Activated CD4-positive, alpha-beta T cell treated with anti-CD3 and anti-CD28 coated beads for 36 hours (primary cell): ENCODE data around the gene PAX6. TPM values are rescaled to one million over a fixed set of nuclear protein-coding genes. Genes with fewer than 3 reads are reported as not detected.

ENCODE experiments used
- ATAC-seq: fragments of 200-7000 bp; cut with Tn5 transposase; one replicate; pipeline ENCODE4 v1.10.0; 2021; ENCODE audit warnings: mild to moderate bottlenecking, moderate library complexity
- CTCF ChIA-PET: fragments of 350-600 bp; sonication (Branson Sonifier 250); formaldehyde crosslinking; loops from one replicate; lab custom pipeline; 2021; ENCODE audit warnings: antibody characterized with exemption; lab: Charles Lee
- POLR2A ChIA-PET: fragments of 350-600 bp; sonication (Branson Sonifier 250); formaldehyde crosslinking; loops from one replicate; lab custom pipeline; 2021; ENCODE audit warnings: antibody characterized with exemption, inconsistent platforms; lab: Charles Lee
- DNase-seq: peaks from one replicate; pipeline ENCODE4 v3.0.0-alpha.2; 2020
- H3K27ac Mint-ChIP-seq: one replicate; pipeline ENCODE4 v1.8.0; 2021; ENCODE audit warnings: mixed read lengths
- H3K27me3 Mint-ChIP-seq: one replicate; pipeline ENCODE4 v1.8.0; 2021; ENCODE audit warnings: mixed read lengths
- H3K36me3 Mint-ChIP-seq: one replicate; pipeline ENCODE4 v1.8.0; 2021; ENCODE audit warnings: low read depth, mixed read lengths
- H3K4me1 Mint-ChIP-seq: one replicate; pipeline ENCODE4 v1.8.0; 2021; ENCODE audit warnings: mixed read lengths
- H3K4me3 Mint-ChIP-seq: one replicate; pipeline ENCODE4 v1.8.0; 2021; ENCODE audit warnings: mild to moderate bottlenecking, moderate library complexity, mixed read lengths
- H3K9me3 Mint-ChIP-seq: one replicate; pipeline ENCODE4 v1.8.0; 2021; ENCODE audit warnings: low read depth, mixed read lengths
- intact Hi-C, 2 experiments: fragments of 100-400 bp; cut with DNase I in 1 of 2; cut with micrococcal nuclease in 1 of 2; formaldehyde crosslinking; loops; one replicate each; pipeline versions ENCODE4 v1.14.2 to v1.15.1; 2022 to 2024; cut with DNase I, micrococcal nuclease
- total RNA-seq, 2 experiments: library from RNA; stranded (reverse); gene quantifications; one replicate each; pipeline ENCODE4 v1.2.3, GENCODE V29; 2021

Gene PAX6
- total RNA-seq, 2 experiments from 2014 or later = 0.07 TPM; not detected in 1

DNA sequence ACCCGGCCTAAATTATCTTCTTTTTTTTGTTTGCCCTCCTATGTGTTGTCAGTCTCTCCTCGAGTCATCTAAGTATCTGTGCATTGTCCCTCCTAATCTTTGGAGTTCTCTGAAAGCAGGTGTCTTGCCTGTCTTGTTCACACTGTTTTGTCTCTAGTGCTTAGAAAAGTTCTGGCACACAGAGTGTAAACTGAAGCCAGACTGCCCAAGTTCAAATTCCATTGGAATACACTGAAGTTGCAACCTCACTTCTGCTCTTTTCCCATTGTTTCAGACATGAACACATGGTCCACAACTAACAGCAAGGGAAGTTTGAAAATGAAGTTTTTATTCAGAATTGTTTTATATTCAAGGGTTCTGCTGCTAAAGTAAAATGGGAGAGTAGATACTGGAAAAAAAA lies 38.7 kb downstream of the PAX6 start:
- H3K9me3 Mint-ChIP-seq = no peaks in the 10 kb centered on the region
- ATAC-seq (no peak), DNase-seq (no peak)
- no peak overlapping the region for H3K4me3 Mint-ChIP-seq
- no peaks in the 10 kb centered on the region for H3K4me1 Mint-ChIP-seq
- intact Hi-C loops = no loop called here
- no peaks in the 10 kb centered on the region for H3K27me3 Mint-ChIP-seq
- H3K27ac Mint-ChIP-seq = no peak overlapping the region
- CTCF ChIA-PET = no interaction called here
- POLR2A ChIA-PET = no interaction called here
- H3K36me3 Mint-ChIP-seq = peaks cover 6% of the 10 kb centered on the region

DNA sequence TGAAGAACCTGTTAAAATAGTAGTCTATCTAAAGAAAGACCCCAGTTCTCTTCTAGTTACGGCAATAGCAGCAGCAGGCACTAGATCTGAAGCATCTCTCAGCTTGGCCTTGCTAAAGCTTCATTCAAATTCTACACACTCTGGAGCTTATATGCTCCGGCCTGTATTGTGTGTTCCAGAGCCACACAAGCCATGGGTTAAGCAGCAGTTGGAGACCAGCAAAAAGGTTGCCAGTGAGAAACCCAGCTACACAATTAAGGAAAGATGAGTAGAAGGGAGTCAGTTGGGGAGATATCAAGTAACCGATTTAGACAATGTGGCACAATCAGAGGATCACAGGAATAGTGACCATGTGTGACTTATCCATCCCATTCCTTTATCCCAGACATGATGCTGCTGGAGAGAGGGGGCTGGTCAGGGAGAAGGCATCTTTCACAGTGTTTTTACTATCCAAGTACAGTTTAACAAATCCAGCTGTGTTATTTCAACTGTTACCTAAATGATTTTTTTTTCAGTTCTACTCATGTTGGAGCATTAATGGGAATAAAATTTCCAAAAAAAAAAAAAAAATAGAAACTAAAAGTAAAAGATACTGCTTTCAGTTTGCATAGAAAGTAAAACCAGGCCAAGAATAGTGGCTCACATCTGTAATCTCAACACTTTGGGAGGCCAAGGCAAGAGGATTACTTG lies 41.0 kb downstream of the PAX6 start:
- Mint-ChIP-seq H3K27me3 (no peaks in the 10 kb centered on the region), H3K36me3 (peaks cover 6% of the 10 kb centered on the region), H3K4me3 (no peak overlapping the region), H3K4me1 (no peaks in the 10 kb centered on the region), H3K9me3 (no peaks in the 10 kb centered on the region), H3K27ac (no peak overlapping the region)
- ATAC-seq (no peak), DNase-seq (no peak)
- CTCF ChIA-PET = no interaction called here
- POLR2A ChIA-PET = no interaction called here
- intact Hi-C loops = no loop called here

DNA sequence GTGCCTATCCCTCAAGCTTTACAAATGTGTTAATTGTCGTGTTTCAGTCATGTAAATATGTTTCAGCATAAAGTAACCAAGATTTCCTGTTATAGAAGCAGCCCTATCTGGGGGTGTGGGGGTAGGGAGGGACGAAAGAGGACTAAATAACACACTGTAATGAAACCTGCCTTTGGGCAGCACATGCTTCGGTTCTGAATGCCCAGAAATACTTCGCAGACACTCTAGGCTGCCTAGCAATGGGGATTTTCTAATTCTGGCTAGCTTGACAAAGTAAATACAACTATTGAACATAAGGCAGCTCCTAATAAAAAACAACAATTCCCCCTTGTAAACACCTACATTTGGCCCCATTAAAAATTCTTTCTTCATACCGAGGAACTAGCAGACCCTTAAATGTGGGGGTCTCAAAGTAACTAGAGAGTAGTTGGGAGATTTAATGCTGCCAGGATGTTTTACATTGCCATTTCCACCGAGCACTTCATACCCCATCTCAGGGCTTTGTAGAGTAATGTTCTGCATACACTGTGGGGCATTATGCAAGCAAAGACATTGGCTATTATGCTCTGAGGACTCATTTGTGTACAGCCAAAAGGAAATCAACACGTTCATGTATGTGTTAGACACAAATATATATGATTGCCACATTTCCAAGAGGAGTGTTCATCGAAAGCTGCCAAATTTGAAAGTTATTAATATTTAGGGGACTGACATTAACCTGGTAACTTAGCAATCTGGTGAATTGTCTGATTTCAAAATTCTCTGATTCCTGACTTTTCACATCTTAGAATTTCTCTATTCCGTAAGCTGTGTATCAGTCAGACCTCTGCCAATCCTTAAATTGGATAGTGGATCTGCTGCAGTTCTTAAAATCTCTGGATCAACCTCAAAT lies 42.1 kb downstream of the PAX6 start:
- ChIA-PET CTCF (no interaction called here), POLR2A (no interaction called here)
- Mint-ChIP-seq H3K4me1 (no peaks in the 10 kb centered on the region), H3K36me3 (peaks cover 6% of the 10 kb centered on the region), H3K27ac (no peak overlapping the region), H3K4me3 (no peak overlapping the region), H3K27me3 (no peaks in the 10 kb centered on the region), H3K9me3 (no peaks in the 10 kb centered on the region)
- intact Hi-C loops = no loop called here
- ATAC-seq (no peak), DNase-seq (no peak)

DNA sequence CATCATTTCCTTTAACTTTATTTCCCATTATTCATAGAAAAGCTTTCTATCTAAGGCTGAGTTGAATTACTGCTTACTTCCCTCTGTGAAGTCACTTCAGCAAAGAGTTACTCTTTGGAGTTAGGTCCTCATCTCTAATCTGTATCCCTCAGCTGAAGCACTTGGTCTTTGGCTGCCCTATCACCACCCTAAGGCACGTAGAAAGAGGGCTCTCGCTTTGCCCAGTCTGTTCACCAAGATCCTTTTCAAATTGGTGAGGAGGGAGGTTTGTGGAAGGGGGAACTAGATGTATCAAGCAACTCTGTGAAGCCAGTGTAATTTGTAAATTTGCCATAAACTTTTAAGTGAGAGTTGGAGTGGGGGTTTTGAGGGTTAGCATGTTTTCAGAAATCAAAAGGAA lies 43.4 kb downstream of the PAX6 start:
- no peak for ATAC-seq
- intact Hi-C loops = no loop called here
- POLR2A ChIA-PET = no interaction called here

GRCh38 chr11:31767066-31767465 lies 44.1 kb downstream of the PAX6 start:
- no peak for DNase-seq
- intact Hi-C loops = no loop called here
- H3K36me3 Mint-ChIP-seq = peaks cover 3% of the 10 kb centered on the region
- no peak for ATAC-seq
- H3K4me1 Mint-ChIP-seq = no peaks in the 10 kb centered on the region
- no peaks in the 10 kb centered on the region for H3K27me3 Mint-ChIP-seq
- no peak overlapping the region for H3K27ac Mint-ChIP-seq
- H3K9me3 Mint-ChIP-seq = no peaks in the 10 kb centered on the region
- CTCF ChIA-PET = no interaction called here
- no peak overlapping the region for H3K4me3 Mint-ChIP-seq
- POLR2A ChIA-PET = no interaction called here

More for the DNA sequence above, 43.4 kb downstream of the PAX6 start:
- Mint-ChIP-seq H3K9me3 (no peaks in the 10 kb centered on the region), H3K4me3 (no peak overlapping the region), H3K27me3 (no peaks in the 10 kb centered on the region), H3K4me1 (no peaks in the 10 kb centered on the region), H3K36me3 (peaks cover 6% of the 10 kb centered on the region), H3K27ac (no peak overlapping the region)
- CTCF ChIA-PET = no interaction called here
- no peak for DNase-seq

- Mint-ChIP-seq H3K9me3 (no peaks in the 10 kb centered on the region), H3K27me3 (no peaks in the 10 kb centered on the region), H3K4me3 (no peak overlapping the region), H3K27ac (no peak overlapping the region), H3K4me1 (no peaks in the 10 kb centered on the region), H3K36me3 (no peaks in the 10 kb centered on the region)
- ATAC-seq = no peak
- ChIA-PET POLR2A (no interaction called here), CTCF (no interaction called here)
- DNase-seq = no peak
- intact Hi-C loops = no loop called here
Observed at GRCh38 chr11:31764766-31765165, 46.4 kb downstream of the PAX6 start.

- Mint-ChIP-seq H3K9me3 (no peaks in the 10 kb centered on the region), H3K36me3 (no peaks in the 10 kb centered on the region), H3K27ac (no peak overlapping the region), H3K4me1 (no peaks in the 10 kb centered on the region), H3K4me3 (no peak overlapping the region), H3K27me3 (no peaks in the 10 kb centered on the region)
- DNase-seq (no peak), ATAC-seq (no peak)
- CTCF ChIA-PET = interaction anchor here (0.9 kb wide), 1 partner anchor 110 kb away, joined by 3 read pairs; no protein-coding TSS in a partner anchor
- intact Hi-C loops = no loop called here
- POLR2A ChIA-PET = no interaction called here
Observed at GRCh38 chr11:31764261-31764660, 46.9 kb downstream of the PAX6 start.

- POLR2A ChIA-PET = no interaction called here
- intact Hi-C loops = no loop called here
- H3K4me1 Mint-ChIP-seq = no peaks in the 10 kb centered on the region
- H3K36me3 Mint-ChIP-seq = no peaks in the 10 kb centered on the region
- no peaks in the 10 kb centered on the region for H3K27me3 Mint-ChIP-seq
- no peaks in the 10 kb centered on the region for H3K9me3 Mint-ChIP-seq
- no peak for DNase-seq
- H3K27ac Mint-ChIP-seq = no peak overlapping the region
- no peak overlapping the region for H3K4me3 Mint-ChIP-seq
- CTCF ChIA-PET = interaction anchor here (0.8 to 1.4 kb wide), 3 partner anchors 9 to 111 kb away, joined by 3 read pairs; no protein-coding TSS in a partner anchor
- no peak for ATAC-seq
Observed at GRCh38 chr11:31763296-31763695, 47.8 kb downstream of the PAX6 start.

DNA sequence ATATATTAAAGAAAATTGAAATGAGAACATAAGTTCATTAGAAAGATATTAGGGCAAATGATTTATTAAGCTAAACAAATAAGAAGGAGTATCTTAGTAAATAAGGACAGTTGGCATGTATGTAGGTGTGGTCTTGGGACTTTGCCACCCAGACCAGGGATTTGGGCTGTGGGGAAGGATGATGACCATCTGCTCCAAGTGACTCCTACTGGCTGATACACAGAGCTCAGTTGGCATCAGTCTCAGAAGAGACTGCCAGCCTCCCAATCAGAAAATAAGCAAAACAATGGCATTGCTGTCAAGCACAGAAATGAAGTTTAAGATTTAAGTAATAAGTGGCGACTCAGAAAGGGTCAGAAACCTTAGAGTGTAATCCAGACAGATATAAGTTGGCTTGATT lies 49.5 kb downstream of the PAX6 start:
- CTCF ChIA-PET = no interaction called here
- H3K27ac Mint-ChIP-seq = no peak overlapping the region

DNA sequence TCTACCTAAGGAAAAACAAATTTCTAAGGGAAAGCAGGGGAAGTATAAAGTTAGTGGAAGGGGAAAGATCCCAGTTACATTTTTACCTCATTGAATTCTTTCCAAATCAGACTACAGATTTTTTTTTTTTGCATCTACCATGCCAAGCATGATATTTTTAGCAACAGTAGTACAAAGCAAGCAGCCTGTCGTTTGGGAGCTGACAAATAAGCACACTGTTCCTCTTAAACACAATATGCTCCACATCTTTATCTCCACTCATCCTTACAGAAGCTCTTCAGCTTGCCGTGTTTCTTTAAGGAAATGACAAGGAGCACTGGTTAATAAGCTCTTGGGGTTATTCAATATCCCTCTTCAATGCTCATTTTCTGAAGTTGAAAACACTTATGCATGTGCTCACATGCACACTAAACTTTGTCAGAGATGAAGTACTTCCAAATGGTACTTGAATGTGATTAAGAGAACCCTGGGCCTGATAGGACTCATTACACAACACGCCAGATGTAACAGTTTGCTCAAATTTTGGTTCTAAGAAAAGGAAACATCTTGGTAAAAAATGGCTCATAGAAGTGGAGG lies 53.8 kb downstream of the PAX6 start:
- ChIA-PET CTCF (no interaction called here), POLR2A (no interaction called here)
- DNase-seq = no peak
- no peak overlapping the region for H3K27ac Mint-ChIP-seq
- no peaks in the 10 kb centered on the region for H3K27me3 Mint-ChIP-seq
- peaks cover 1% of the 10 kb centered on the region for H3K36me3 Mint-ChIP-seq
- H3K4me1 Mint-ChIP-seq = no peaks in the 10 kb centered on the region
- ATAC-seq = no peak
- no peak overlapping the region for H3K4me3 Mint-ChIP-seq
- intact Hi-C loops = no loop called here
- H3K9me3 Mint-ChIP-seq = no peaks in the 10 kb centered on the region

More for the DNA sequence above, 49.5 kb downstream of the PAX6 start:
- no peaks in the 10 kb centered on the region for H3K9me3 Mint-ChIP-seq
- H3K36me3 Mint-ChIP-seq = no peaks in the 10 kb centered on the region
- H3K4me1 Mint-ChIP-seq = no peaks in the 10 kb centered on the region
- H3K4me3 Mint-ChIP-seq = no peak overlapping the region
- ATAC-seq = no peak
- POLR2A ChIA-PET = no interaction called here
- intact Hi-C loops = no loop called here
- DNase-seq = no peak
- no peaks in the 10 kb centered on the region for H3K27me3 Mint-ChIP-seq

DNA sequence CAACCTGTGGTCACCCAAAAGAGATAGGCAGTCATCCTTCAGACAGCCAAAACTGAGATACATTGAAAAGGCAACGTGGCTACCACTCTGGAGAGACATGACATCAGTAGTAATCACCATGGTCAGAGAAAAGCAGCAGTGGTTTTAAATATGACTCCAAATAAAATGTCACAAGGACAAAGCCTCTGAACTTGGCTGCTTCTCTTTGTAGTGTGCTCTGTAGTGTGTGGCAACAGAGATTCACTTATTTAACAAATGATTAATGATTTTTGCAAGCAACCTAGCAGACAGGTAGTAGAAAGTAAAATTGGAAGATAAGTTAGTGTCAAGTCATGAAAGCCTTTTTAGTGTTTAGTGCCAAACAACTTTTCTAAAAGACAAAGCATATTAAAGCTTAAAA lies 63.5 kb downstream of the PAX6 start:
- ChIA-PET CTCF (interaction anchor here (0.7 kb wide), 1 partner anchor 659 kb away, joined by 3 read pairs; no protein-coding TSS in a partner anchor), POLR2A (no interaction called here)
- intact Hi-C loops = no loop called here
- H3K27ac Mint-ChIP-seq = no peak overlapping the region
- no peak overlapping the region for H3K4me3 Mint-ChIP-seq
- H3K9me3 Mint-ChIP-seq = peaks cover 9% of the 10 kb centered on the region
- H3K27me3 Mint-ChIP-seq = no peaks in the 10 kb centered on the region
- DNase-seq (no peak), ATAC-seq (no peak)
- no peaks in the 10 kb centered on the region for H3K4me1 Mint-ChIP-seq
- no peaks in the 10 kb centered on the region for H3K36me3 Mint-ChIP-seq
